C4-2B (cell line): ENCODE measurements around the gene BAG1.

Experiments used
- ZFX ChIP-seq: fragments of 450-650 bp; IDR thresholded peaks from 2 replicates; pipeline ENCODE4 v1.6.1; 2017
- TF ChIP-seq, protein P1 (sequence below): fragments of 450-650 bp; conservative IDR thresholded peaks from 2 replicates; pipeline ENCODE4 v1.5.1; 2017; ENCODE audit warnings: mild to moderate bottlenecking

DNA sequence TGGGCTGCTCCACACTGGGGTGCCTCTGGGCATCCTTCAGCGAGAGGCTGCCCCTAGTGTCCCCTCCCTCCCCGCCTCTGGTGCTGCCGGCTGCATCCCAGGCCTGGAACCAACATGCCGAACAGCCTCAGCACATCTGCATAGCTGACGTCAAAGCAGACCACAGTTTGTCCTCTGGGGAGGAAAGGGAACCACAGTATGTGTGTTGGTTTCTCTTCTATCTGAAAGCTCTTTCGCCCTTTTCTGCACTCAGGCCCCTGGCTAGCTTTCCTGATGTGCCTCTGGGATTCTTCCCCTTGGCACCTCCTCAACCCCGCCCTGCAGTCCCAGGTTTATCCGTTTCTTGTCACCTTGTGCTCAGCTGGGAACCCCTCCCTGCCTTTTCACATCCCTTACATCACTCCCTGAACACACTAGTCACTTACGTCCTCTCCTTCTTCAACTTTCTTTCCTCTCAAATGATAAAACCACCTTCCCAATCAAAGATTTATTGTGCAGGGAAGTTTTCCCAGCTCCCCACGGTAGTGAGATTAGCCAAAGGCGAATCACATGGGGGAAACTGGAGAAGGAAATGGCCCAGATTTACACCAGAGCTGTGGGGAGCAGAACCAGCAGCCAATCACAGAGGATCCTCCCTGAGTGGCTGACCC is 61.8 kb downstream of the BAG1 start:
- TF ChIP-seq, protein P1, sequence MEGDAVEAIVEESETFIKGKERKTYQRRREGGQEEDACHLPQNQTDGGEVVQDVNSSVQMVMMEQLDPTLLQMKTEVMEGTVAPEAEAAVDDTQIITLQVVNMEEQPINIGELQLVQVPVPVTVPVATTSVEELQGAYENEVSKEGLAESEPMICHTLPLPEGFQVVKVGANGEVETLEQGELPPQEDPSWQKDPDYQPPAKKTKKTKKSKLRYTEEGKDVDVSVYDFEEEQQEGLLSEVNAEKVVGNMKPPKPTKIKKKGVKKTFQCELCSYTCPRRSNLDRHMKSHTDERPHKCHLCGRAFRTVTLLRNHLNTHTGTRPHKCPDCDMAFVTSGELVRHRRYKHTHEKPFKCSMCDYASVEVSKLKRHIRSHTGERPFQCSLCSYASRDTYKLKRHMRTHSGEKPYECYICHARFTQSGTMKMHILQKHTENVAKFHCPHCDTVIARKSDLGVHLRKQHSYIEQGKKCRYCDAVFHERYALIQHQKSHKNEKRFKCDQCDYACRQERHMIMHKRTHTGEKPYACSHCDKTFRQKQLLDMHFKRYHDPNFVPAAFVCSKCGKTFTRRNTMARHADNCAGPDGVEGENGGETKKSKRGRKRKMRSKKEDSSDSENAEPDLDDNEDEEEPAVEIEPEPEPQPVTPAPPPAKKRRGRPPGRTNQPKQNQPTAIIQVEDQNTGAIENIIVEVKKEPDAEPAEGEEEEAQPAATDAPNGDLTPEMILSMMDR = no peak
- no peak for TF ChIP-seq ZFX
